Heart left ventricle (tissue), 16 donors: ENCODE measurements around the gene BTBD16. TPM values are rescaled to one million over a fixed set of nuclear protein-coding genes. Genes with fewer than 3 reads are reported as not detected.

Experiments
- ATAC-seq, 4 donors: fragments of 200-7000 bp; cut with Tn5 transposase; one replicate each; pipeline ENCODE4 v1.9.1; 2020 to 2022; ENCODE audit warnings: moderate library complexity in 4 of 4, mild to moderate bottlenecking in 3 of 4, moderate number of reproducible peaks in 1 of 4
- DNase-seq, 5 donors: peaks; one replicate each; pipeline ENCODE4 v3.0.0-alpha.2; 2020
- H3K27ac ChIP-seq, 12 donors: fragments of 200-600 bp; sonication (generic) in 4 of 12; one replicate each; pipeline versions ENCODE4 v1.5.0 to v1.8.0; 2016 to 2022; ENCODE audit warnings: mild to moderate bottlenecking in 2 of 12
- H3K27me3 ChIP-seq, 9 donors: fragments of 200-600 bp; sonication (generic) in 2 of 9; one replicate each; pipeline versions ENCODE4 v1.5.1 to v1.8.0; 2016 to 2022; ENCODE audit warnings: mild to moderate bottlenecking in 3 of 9
- H3K36me3 ChIP-seq, 9 donors: fragments of 200-600 bp; sonication (generic) in 2 of 9; one replicate each; pipeline versions ENCODE4 v1.5.0 to v1.8.0; 2018 to 2022; ENCODE audit warnings: mild to moderate bottlenecking in 2 of 9
- H3K4me1 ChIP-seq, 12 donors: fragments of 200-600 bp; sonication (generic) in 4 of 12; one replicate each; pipeline versions ENCODE4 v1.5.0 to v1.8.0; 2016 to 2022; ENCODE audit warnings: mild to moderate bottlenecking in 3 of 12
- H3K4me3 ChIP-seq, 12 donors: fragments of 200-600 bp; sonication (generic) in 4 of 12; one replicate each; pipeline versions ENCODE4 v1.5.0 to v1.8.0; 2017 to 2022; ENCODE audit warnings: mild to moderate bottlenecking in 9 of 12, moderate library complexity in 4 of 12
- H3K9me3 ChIP-seq, 12 donors: fragments of 200-600 bp; sonication (generic) in 4 of 12; one replicate each; pipeline versions ENCODE4 v1.5.0 to v1.8.0; 2016 to 2022; ENCODE audit warnings: mild to moderate bottlenecking in 1 of 12
- POLR2A ChIP-seq, 2 donors: fragments of 450-650 bp; IDR thresholded peaks; one replicate each; pipeline ENCODE4 v1.6.1; 2017; ENCODE audit warnings: antibody characterized with exemption in 2 of 2, mild to moderate bottlenecking in 2 of 2, moderate library complexity in 2 of 2
- WGBS, 4 donors: extraction: QIAGEN DNeasy Blood & Tissue Kit in 2 of 4; methylation state at CpG; one replicate each; pipeline versions ENCODE4 v1.1.5 to v1.1.7; 2013 to 2018; 5-methylcytosine and 5-hydroxymethylcytosine counted together
- intact Hi-C, 10 donors: fragments of 100-400 bp; cut with DNase I; formaldehyde crosslinking; loops; one replicate each; pipeline versions ENCODE4 v1.11.1 to v1.14.2; 2022
- polyA plus RNA-seq, 2 donors: library from polyadenylated mRNA; stranded (reverse); fragments of 200-250 nt; gene quantifications; one replicate each; pipeline ENCODE4 v1.2.3, GENCODE V29; 2013
- total RNA-seq, 9 donors: library from RNA; depleted of rRNA in 2 of 9; stranded (reverse); fragments of >200 nt in 2 of 9; fragmentation: NEBNext Ultra II Directional in 3 of 9; extraction: Animal tissue kit (Norgen Biotek cat#: 25700) in 3 of 9; gene quantifications; one replicate each; pipeline versions ENCODE4 v1.1.0 to v1.2.4, GENCODE V29; 2016 to 2023
- TF ChIP-seq, protein P1 (sequence below), 12 donors: fragments of 200-600 bp; sonication (generic) in 4 of 12; IDR thresholded peaks; one replicate each; pipeline versions ENCODE4 v1.5.0 to v1.8.0; 2018 to 2022; ENCODE audit warnings: antibody characterized with exemption in 12 of 12, mild to moderate bottlenecking in 5 of 12
- donor health status: ischemic (EF 13 %, LVEDD 7.1; RV severe dilation, severe dysfunction).
- donor health status: healthy with polysubstance abuse.
- donor health status: DM: no; HTN: yes; CAD: no.
- donor health status: DM: no; HTN: no; CAD: no.
- donor health status: ischemic (EF 25% LVEDD 6.9; RV normal size, moderate dysfunction).
- donor health status: ischemic (EF 25% LVEDD 5.7; RV mildly dilated, moderate dysfunction).
- donor health status: healthy.
- donor health status: DM: yes; HTN: yes; CAD: no.
- donor health status: ischemic (EF 35%, LVEDD 5.7; RV mildly dilated, moderate dysfunction).
- donor health status: nonischemic (EF 11% LVEDD 7.7; RV severe dilation, severe dysfunction).
- donor health status: DM: yes; HTN: yes; CAD: no.
- donor health status: PGD.
- donor health status: ischemic (EF 29% LVEDD 5.4; RV normal size, mild dysfunction).
- donor health status: nonischemic (EF 23%, LVEDD 6.1; RV moderate dilation, normal function).

BTBD16 gene
- total and polyA plus RNA-seq, 11 donors: 0.23 to 0.25 TPM; not detected in 9

DNA sequence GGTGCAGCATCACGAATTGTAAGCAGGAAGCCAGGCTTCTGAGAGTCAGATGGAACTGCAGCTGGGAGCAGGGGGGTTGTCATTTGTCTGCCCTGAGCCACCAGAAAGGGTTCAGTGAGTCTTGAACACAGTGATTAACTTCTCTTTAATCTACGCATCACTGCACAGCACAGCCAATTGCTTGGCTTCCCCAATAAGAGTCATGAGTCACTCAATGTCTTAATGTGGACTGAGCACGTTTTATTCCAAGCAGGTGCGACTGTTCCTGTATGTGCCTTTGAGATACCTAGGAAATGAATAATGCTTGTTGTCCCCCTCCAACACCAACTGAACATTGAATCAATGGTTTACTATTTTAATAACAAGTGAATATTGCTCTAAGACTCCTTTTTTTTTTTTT lies 77.4 kb downstream of the BTBD16 start:
- no peak for TF ChIP-seq POLR2A (IDR thresholded peaks at IDR 0.05)
- TF ChIP-seq, protein P1, sequence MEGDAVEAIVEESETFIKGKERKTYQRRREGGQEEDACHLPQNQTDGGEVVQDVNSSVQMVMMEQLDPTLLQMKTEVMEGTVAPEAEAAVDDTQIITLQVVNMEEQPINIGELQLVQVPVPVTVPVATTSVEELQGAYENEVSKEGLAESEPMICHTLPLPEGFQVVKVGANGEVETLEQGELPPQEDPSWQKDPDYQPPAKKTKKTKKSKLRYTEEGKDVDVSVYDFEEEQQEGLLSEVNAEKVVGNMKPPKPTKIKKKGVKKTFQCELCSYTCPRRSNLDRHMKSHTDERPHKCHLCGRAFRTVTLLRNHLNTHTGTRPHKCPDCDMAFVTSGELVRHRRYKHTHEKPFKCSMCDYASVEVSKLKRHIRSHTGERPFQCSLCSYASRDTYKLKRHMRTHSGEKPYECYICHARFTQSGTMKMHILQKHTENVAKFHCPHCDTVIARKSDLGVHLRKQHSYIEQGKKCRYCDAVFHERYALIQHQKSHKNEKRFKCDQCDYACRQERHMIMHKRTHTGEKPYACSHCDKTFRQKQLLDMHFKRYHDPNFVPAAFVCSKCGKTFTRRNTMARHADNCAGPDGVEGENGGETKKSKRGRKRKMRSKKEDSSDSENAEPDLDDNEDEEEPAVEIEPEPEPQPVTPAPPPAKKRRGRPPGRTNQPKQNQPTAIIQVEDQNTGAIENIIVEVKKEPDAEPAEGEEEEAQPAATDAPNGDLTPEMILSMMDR (IDR thresholded peaks at IDR 0.05): no peak
- no peaks in the 10 kb centered on the region for H3K36me3 ChIP-seq
- H3K4me3 ChIP-seq: no peak overlapping the region
- ATAC-seq (no peak), DNase-seq (no peak)
- no peak overlapping the region for H3K27ac ChIP-seq
- WGBS, 4 donors: 77 to 90% (median 89%) methylated on average over 4 of the region's 4 CpGs
- no peaks in the 10 kb centered on the region for H3K9me3 ChIP-seq
- H3K4me1 ChIP-seq: peaks cover 0 to 7% (median 0%) of the 10 kb centered on the region in 12 donors
- intact Hi-C loops: loop anchor here in 4 of 10 donors (5.0 to 10.0 kb wide), 3 partner anchors 199 to 216 kb away; partner anchors contain the start of gene DMBT1 (in 3 of the 4)
- H3K27me3 ChIP-seq: no peaks in the 10 kb centered on the region

DNA sequence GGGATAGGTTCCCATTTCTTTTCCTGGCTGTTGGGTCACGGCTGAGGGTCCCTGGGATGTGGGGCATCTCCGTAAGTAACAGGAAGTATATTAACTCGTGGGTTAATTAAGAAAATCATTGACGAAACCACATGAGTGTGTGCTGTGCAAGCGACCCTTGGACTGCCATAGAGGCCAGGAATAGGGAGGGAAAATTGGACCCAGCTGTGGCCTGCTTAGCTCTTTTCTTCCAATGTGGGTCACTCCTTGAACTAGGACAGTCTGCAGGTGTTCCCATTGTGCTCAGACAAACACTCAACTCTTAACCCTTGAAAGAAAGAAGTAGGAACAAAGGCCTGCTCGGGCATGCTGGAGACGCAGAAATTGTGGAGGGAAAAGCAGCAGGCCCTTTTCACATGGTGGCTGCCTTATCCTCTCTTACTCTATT lies 77.9 kb downstream of the BTBD16 start:
- Histone ChIP-seq H3K9me3 (no peaks in the 10 kb centered on the region), H3K4me1 (peaks cover 0 to 7% (median 0%) of the 10 kb centered on the region in 12 donors), H3K27ac (no peak overlapping the region), H3K4me3 (no peak overlapping the region), H3K27me3 (no peaks in the 10 kb centered on the region), H3K36me3 (no peaks in the 10 kb centered on the region)
- DNase-seq (no peak), ATAC-seq (no peak)
- WGBS, 4 donors: 91 to 93% (median 92%) methylated on average over 7 of the region's 7 CpGs
- no peak for TF ChIP-seq POLR2A (IDR thresholded peaks at IDR 0.05)
- TF ChIP-seq, protein P1 (IDR thresholded peaks at IDR 0.05): no peak
- intact Hi-C loops: loop anchor here in 4 of 10 donors (5.0 to 10.0 kb wide), 3 partner anchors 198 to 216 kb away; partner anchors contain the start of gene DMBT1 (in 3 of the 4)

DNA sequence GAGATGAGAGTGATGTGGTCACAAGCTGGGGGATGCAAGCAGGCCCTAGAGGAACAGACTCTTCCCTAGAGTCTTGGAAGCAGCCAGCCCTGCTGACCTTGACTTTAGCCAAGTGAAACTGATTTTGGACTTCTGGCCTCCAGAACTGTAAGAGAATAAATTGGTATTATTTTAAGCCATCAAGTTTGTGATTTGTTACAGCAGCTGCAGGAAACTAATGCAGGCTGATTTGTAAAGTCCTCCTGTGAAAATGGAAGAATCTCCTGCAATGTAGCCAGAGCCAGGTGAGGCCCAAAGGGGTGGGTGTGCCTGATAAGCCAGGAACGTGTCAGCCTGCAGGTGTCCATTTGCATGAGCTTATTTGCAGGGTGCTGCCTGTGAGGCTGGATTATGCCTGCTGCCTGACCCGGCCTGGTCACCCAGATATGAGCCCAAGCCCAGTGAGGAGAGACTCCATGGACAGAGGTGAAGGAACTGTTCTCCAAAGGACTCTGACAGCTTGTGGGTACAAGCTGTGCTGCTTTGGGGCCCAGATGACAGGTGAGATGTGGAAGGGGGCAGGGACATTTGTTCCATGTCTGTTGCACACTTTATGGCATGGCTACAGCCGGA lies 78.8 kb downstream of the BTBD16 start:
- TF ChIP-seq, protein P1 (IDR thresholded peaks at IDR 0.05): no peak
- no peak for TF ChIP-seq POLR2A (IDR thresholded peaks at IDR 0.05)
- intact Hi-C loops: loop anchor here in 4 of 10 donors (5.0 to 10.0 kb wide), 3 partner anchors 197 to 215 kb away; partner anchors contain the start of gene DMBT1 (in 3 of the 4)
- Histone ChIP-seq H3K4me1 (peaks cover 0 to 3% (median 0%) of the 10 kb centered on the region in 12 donors), H3K4me3 (no peak overlapping the region), H3K36me3 (no peaks in the 10 kb centered on the region), H3K9me3 (no peaks in the 10 kb centered on the region), H3K27me3 (no peaks in the 10 kb centered on the region), H3K27ac (no peak overlapping the region)
- ATAC-seq (no peak), DNase-seq (no peak)
- WGBS, 4 donors: 82 to 89% (median 88%) methylated on average over 3 of the region's 3 CpGs

DNA sequence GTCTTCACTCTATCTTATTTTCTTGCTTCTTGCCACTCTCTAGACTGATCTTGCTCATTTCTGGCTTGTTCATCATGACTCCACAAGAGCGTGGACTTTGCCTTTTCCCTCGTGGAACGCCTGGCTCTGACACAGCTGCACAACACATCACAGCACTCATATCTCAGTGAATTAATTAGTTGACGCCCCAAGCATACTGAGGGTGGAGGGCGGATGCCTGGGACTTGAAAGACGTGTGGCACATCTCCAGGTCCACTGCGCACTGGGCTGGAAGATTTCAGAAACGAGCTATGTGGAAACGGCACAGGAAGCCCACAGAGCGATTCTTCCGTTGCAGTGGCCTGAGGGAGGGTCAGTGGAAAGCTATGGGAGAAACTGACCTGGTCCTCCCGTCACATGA lies 79.8 kb downstream of the BTBD16 start:
- intact Hi-C loops: no loop called here
- TF ChIP-seq, protein P1 (IDR thresholded peaks at IDR 0.05): no peak
- no peak for TF ChIP-seq POLR2A (IDR thresholded peaks at IDR 0.05)
- Histone ChIP-seq H3K27me3 (no peaks in the 10 kb centered on the region), H3K36me3 (no peaks in the 10 kb centered on the region), H3K4me3 (no peak overlapping the region), H3K9me3 (no peaks in the 10 kb centered on the region), H3K27ac (peak overlapping the region in 1 of 12 donors; percentile 22), H3K4me1 (no peaks in the 10 kb centered on the region)
- DNase-seq (peak in 3 of 5 donors; percentile 20 to 41 (median 33)), ATAC-seq (peak in 2 of 4 donors; percentile 30 to 77)
- WGBS, 4 donors: 54 to 65% (median 61%) methylated on average over 12 of the region's 12 CpGs
